Gastroesophageal sphincter (tissue), 3 donors: Measurements from ENCODE around the gene NAXE.

Experiments used
- POLR2A ChIP-seq, 2 donors: fragments of 450-650 bp; IDR thresholded peaks; one replicate each; pipeline ENCODE4 v1.6.1; 2017; ENCODE audit warnings: antibody characterized with exemption in 2 of 2, mild to moderate bottlenecking in 2 of 2, moderate library complexity in 1 of 2
- TF ChIP-seq, protein P1 (sequence below), 4 experiments: fragments of 200-600 bp in 2 of 4; fragments of 450-650 bp in 2 of 4; sonication (generic) in 1 of 4; IDR thresholded peaks; one replicate each; pipeline ENCODE4 v1.5.1; 2017 to 2019; ENCODE audit warnings: antibody characterized with exemption in 4 of 4, mild to moderate bottlenecking in 2 of 4, moderate library complexity in 2 of 4

DNA sequence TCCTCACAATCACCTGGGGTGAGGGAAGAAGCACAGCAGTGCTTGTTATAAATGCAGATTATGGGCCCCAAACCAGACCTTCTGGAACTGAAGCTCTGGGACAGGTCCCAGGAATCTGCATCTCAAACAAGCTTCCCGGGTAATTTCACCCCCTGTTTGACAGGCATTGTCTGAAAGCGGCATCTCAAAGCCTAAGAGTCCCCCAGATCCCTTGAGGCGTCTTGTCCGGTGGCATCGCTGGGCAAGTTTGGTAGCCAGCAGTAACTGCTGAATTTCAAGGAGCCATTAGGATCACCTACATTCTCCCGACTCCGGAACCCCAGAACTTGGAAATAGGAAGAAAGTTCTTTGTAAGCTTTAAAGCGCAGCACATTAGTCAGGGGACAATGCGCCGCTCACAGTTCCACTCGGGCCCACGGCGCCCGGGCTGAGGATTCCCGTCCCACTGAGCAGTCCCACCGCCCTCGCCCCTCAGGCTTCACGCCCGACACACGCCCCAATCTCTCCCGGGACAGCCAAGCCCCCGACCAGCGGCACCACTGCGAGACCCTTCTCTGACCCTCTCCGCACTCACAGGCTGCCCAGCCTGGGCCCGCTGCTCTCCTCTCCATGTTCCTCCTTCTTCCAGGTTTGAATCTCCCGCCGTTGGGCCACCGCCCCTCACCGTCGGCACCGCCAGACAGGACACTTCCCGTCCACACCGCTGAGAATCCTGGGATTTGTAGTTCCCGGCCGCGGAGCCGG, 19.5 kb upstream of the NAXE start, which contains the start of gene IQGAP3:
- TF ChIP-seq, protein P1, sequence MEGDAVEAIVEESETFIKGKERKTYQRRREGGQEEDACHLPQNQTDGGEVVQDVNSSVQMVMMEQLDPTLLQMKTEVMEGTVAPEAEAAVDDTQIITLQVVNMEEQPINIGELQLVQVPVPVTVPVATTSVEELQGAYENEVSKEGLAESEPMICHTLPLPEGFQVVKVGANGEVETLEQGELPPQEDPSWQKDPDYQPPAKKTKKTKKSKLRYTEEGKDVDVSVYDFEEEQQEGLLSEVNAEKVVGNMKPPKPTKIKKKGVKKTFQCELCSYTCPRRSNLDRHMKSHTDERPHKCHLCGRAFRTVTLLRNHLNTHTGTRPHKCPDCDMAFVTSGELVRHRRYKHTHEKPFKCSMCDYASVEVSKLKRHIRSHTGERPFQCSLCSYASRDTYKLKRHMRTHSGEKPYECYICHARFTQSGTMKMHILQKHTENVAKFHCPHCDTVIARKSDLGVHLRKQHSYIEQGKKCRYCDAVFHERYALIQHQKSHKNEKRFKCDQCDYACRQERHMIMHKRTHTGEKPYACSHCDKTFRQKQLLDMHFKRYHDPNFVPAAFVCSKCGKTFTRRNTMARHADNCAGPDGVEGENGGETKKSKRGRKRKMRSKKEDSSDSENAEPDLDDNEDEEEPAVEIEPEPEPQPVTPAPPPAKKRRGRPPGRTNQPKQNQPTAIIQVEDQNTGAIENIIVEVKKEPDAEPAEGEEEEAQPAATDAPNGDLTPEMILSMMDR (IDR thresholded peaks at IDR 0.05): no peak
- TF ChIP-seq POLR2A (IDR thresholded peaks at IDR 0.05): no peak
